WI38 (cell line): ENCODE measurements around the gene COL6A2.

Experiments used
- H3K4me3 ChIP-seq: 2 replicates; pipeline ENCODE4 v1.5.1; 2011; ENCODE audit warnings: low read depth, mild to moderate bottlenecking, control low read depth, low read length
- CTCF ChIP-seq: IDR thresholded peaks from 2 replicates; pipeline ENCODE4 v1.5.1; 2012; ENCODE audit warnings: low read depth, mild to moderate bottlenecking, control low read depth, low read length

The COL6A2 gene

GRCh38 chr21:46051821-46052675 is 45.9 kb upstream of the COL6A2 start:
- H3K4me3 ChIP-seq, result no peak overlapping the region
- TF ChIP-seq CTCF, result no peak

GRCh38 chr21:46052703-46053651 is 44.9 kb upstream of the COL6A2 start:
- H3K4me3 ChIP-seq, result no peak overlapping the region
- no peak for TF ChIP-seq CTCF

- H3K4me3 ChIP-seq, result no peak overlapping the region
- no peak for TF ChIP-seq CTCF
Measured at GRCh38 chr21:46054031-46054430, 43.9 kb upstream of the COL6A2 start.

- TF ChIP-seq CTCF, result no peak
- no peak overlapping the region for H3K4me3 ChIP-seq
Measured at GRCh38 chr21:46054451-46054881, 43.4 kb upstream of the COL6A2 start.

GRCh38 chr21:46055863-46056281 is 42.0 kb upstream of the COL6A2 start:
- no peak overlapping the region for H3K4me3 ChIP-seq
- no peak for TF ChIP-seq CTCF

- no peak overlapping the region for H3K4me3 ChIP-seq
- TF ChIP-seq CTCF, result no peak
Measured at GRCh38 chr21:46056450-46056903, 41.4 kb upstream of the COL6A2 start.
